GM18526 (cell line): ENCODE measurements around the gene TBC1D24.

ENCODE experiments used
- POLR2A ChIP-seq: IDR thresholded peaks from 3 replicates; pipeline ENCODE4 v1.6.1; 2011; ENCODE audit not compliant: insufficient read length; ENCODE audit errors: extremely low read depth

TBC1D24 gene

DNA sequence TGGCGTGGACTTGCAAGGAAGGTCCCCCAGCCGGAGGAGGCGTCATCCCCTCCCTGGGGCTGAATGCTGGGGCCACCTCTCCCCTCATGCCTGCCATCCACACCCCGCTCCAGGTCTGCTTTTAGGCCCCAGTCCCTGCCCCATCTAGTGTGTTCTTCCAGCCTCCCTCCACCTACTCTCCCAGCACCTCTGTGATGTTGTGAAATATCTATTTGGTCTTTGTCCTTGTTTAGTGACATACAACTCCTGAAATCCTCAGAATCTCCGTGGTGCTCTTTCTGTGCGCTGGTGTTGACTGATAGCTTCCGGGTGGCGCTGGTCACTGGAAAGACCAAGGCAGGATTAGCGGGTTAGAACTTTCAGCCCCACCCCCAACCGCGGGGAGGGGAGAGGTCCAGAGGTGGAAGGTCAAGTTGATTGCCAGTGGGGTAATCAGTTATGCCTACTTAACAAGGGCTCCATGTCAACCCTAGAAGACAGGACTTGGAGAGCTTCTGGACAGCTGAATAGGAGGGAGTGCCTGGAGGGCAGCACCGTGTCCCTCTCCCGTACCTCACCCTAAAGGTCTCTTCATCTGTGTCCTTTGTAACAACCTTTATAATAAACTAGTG, 10.1 kb downstream of the TBC1D24 start:
- TF ChIP-seq POLR2A = no peak

DNA sequence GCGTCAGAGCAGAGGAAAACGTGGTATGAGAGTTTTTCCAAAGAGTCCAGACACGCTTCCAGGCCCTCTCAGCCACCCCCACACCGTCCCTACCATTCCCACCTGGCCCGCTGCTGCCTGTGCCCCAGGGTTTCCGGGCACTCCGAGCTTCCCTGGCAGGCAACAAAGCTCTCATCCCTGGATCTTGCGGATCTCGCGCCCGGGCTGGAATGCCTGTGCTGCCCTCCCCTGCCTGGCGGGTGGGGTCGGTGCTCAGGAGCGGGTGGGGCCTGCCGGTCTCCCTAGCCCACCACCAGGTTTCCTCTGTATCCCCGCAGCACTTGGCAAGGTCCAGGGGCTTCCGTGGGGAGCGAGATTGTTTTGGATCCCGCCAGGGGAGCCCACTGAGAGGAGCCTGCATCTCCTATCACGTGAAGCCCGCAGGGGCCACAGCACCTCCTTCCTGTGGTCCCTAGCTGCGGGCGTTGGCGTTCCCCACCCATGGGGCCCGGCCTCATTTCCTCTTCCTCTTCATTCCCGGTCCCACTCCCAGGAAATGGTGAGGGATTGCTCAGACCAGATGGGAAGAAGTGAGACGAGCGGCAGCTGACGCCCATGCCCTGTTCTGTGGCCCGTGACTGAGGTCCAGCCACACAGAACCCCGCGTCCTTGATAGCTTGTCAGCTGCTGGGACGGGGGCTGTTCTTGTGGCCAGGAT, 11.0 kb downstream of the TBC1D24 start:
- no peak for TF ChIP-seq POLR2A

DNA sequence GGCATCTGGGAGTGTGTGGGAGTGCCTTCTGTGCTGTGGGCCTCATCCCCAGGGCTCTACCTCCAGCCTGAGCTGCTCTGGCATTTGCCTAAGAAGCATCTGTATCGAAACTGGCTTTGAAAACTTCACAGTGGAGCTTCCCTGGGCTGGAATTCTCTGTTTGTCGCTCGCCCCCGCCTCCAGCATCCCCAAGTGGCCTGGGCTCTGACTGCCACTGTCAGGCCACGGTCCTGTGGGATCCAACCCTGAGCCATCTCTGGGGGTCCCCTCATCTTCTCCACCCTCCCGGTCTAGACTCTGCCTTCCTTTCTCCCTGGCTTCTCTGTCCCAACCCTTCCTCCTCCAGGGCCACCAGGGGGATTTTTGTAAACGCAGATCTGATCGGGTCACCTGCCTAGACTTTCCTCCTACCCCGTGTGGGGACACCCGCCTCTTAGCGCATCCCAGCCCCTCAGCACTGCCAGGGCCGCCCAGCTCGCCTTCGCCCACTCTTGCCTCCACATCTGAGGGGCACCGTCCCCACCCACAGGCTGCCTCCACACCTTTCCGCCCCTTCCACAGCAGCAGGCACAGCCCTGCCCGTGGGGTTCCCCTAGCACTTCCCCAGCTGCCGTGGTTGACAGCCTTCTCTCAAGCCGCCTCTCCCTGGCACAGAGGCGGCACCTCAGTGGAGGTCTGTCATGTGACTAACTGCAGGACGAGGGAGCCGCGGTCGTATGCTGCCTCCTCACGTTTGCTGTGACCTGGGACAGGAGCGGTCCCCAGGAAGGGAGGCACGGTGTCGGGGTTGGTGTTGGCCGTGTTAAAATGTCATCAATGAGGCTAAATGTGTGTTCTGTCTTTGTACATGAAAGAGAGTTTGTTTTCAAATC, 12.0 kb downstream of the TBC1D24 start:
- no peak for TF ChIP-seq POLR2A

DNA sequence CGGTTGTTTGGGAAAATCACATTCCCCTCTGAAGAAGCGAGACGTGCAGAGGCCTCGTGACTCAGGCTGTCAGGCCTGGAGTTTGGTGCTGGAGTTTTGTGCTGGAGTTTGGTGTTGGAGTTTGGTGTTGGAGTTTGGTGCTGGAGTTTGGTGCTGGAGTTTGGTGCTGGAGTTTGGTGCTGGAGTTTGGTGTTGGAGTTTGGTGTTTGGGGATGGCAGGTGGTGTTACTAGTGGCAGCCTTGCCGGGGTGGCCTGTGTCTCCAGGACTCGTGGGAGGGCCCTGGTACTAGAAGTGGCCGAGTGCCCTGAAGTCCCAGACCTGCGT, 12.6 kb downstream of the TBC1D24 start:
- TF ChIP-seq POLR2A = no peak

DNA sequence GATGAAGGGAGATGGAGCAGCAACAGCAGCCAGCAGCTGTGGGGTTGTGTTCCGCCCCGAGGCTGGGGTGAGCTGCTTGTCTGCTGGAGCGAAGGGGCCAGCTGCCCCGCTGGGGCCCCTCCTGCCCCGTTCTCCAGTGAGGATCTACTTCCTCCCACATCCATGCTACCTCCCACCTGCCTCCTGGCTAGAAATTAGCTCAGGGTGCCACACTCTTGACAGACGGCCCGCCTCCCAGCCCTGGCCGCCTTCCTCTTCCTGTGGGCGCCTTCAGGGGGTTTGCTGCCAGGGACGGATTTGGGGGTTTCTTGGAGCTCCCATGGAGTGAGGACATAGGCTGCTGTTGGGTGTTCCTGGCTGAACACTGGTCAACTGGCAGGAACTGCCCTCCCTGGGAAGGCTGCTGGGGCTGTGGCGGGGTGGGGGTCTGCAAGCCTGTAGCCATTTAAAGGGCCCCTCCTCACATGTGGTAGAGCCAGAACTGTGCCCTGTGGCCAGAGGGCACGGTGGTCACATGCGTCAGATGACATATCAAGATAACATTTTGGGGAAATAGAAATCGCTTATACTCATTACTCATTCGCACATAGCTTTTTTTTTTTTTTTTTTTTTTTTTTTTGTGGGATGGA, 13.1 kb downstream of the TBC1D24 start:
- TF ChIP-seq POLR2A = no peak

DNA sequence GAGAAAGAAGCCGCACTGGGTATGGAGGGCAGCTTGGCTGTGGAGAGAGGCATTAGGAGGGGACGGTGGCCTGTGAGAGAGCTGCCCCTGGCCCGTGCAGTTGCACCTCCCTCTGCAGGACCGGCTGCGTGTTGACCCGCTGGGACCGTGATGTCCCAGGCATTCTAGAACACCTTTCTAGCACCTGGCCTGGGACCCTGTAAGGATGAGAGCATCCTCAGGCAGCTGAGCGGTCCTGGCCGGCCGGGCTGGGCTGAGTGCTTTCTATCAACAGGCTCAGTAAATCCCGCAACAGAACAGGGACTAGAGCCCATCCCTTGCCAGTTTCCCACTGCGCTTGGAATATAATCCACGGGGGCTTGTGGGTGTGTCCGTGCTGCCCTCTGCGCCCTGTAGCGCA, 14.7 kb downstream of the TBC1D24 start:
- TF ChIP-seq POLR2A = no peak

DNA sequence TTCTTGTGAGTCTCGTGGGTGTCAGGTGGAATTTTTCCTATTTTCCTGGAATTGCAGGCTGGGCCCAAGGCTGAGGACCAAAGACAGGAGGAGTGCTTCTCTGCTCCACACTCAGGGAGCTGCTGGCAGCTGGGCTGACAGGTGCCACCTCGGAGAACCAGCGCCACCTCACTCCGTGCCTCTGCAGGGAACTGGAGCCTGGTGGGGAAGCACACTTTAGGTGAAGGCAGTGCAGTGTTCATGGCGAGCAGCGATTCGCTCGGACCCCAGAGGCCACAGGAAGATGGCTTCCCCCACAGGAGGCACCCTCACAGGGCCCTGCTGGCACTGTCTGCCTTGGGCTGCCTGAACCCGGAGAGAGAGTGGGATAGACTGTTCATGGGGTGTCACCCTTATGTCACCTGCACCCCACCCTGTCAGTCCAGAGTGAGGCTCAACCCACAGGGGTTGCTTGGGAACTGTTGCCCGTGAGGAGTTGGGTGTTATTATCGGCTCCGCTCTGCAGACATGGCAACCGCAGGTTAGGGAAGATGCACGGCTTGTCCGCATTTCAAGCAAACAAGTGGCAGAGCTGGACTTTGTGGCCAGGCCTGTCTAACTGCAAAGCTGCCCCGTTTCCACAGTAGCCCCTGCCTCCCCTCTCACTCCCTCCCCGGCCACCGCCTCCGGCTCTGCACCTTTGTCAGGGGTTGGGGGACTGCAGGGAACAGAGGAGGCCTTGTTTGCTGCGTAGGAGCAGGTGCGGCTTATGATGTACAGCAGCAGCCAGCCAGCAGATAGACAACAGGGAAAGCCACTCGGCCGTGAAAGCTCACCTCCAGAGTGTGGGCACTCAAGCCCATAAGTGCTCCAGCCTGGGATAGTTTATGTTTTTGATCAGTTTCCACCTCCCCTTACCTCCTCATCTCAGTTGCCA, 15.5 kb downstream of the TBC1D24 start:
- no peak for TF ChIP-seq POLR2A

DNA sequence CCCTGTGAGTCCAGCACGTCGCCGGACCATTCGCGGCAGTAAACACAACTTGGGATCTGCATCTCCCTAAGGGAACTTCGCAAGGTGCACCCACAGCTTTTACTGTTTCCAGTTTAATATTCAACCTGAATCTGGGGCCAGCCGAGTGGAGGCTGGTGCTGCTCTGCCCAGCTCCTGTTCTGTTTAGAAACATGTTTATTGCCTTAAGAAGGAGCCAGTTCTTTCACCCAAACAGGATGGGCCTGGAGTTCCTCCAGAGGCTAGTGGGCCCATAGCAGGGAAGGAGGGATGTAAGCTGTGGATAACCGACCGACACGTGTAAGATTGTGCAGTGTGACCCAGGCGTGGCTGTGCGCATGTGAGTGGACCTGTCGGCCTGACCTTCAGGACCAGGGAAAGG, 17.4 kb downstream of the TBC1D24 start:
- no peak for TF ChIP-seq POLR2A

DNA sequence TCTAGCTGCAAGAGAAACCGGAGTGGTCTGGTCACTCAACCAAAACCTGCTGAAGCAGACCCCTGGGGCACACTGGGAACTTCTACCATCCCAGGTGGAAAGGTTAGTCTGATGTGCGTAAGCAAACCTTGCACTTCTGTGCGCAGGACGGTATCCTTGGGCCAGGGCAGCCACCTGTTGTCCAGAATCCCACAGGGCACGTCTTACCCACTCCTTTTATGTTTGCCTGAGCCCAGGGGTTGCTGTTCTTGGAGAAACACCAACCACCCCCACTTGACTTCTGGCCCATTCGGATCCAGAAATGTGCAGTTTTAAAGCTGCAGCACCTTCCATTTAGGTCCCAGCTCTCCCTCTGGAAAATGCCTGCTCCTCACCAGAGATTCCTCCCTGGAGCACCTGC, 18.7 kb downstream of the TBC1D24 start:
- TF ChIP-seq POLR2A = no peak

DNA sequence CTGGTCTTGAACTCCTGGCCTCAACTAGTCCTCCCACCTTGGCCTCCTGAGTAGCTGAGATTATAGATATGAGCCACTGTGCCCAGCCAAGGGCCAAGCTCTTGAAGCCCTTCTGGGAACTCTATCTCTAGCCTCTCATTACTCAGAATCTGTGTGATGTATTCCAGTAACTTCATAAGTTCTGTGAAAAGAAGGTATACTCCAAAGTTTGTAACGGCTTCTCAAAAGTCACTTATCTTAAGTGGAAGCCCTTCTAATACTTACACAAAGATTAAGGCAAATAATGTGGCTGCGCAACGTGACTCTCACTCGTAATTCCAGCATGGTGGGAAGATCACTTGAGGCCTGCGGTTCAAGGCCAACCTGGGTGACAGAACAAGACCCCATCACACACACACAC, 19.7 kb downstream of the TBC1D24 start:
- no peak for TF ChIP-seq POLR2A

DNA sequence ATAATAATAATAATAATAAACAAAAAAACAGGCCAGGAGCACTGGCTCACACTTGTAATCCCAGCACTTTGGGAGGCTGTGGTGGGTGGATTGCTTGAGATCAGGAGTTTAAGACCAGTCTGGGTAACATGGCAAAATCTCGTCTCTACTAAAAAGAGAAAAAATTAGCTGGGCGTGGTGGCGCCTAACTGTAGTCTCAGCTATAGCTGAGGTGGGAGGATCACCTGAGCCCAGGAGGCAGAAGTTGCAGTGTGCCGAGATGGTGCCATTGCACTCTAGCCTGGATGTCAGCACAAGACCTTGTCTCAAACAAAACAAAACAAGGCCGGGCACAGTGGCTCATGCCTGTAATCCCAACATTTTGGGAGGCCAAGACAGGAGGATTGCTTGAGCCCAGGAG, 20.1 kb downstream of the TBC1D24 start:
- no peak for TF ChIP-seq POLR2A

DNA sequence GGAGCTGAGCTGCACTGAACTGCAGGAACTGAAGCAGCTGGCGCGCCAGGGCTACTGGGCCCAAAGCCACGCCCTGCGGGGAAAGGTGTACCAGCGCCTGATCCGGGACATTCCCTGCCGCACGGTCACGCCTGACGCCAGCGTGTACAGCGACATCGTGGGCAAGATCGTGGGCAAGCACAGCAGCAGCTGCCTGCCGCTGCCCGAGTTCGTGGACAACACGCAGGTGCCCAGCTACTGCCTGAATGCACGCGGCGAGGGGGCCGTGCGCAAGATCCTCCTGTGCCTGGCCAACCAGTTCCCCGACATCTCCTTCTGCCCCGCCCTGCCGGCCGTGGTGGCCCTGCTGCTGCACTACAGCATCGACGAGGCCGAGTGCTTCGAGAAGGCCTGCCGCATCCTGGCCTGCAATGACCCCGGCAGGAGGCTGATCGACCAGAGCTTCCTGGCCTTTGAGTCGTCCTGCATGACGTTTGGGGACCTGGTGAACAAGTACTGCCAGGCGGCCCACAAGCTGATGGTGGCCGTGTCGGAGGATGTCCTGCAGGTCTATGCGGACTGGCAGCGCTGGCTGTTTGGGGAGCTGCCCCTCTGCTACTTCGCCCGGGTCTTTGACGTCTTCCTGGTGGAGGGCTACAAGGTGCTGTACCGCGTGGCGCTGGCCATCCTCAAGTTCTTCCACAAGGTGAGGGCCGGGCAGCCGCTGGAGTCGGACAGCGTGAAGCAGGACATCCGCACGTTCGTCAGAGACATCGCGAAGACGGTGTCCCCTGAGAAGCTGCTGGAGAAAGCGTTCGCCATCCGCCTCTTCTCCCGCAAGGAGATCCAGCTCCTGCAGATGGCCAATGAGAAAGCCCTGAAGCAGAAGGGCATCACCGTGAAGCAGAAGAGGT, 21.5 kb downstream of the TBC1D24 start:
- TF ChIP-seq POLR2A = no peak

DNA sequence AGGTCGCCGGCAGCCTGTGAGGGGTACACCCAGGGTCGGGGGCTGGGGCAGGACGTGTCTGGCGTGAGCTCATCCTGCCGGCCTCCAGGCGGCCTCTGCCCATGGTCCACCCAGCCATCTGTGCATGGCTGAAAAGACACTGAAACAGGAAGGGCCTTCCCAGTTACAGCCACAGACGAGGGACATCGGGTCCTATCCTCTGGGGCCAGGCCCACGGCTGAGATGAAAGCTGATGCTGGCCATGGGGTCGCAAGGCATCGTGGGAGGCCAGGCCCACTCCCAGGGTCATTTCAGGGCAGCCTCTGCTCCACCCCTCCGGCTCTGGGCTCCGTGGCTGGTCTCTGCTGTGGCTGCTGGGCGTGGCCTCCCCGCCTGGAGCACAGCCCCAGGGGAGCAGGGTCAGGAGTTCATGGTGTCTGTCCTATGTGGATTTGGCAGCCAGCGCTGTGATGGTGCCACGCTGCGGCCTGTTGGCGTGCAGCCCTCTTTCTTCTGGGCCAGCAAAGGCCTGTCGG, 22.2 kb downstream of the TBC1D24 start:
- no peak for TF ChIP-seq POLR2A
